GM10847 (cell line): ENCODE results near the gene QRICH2.

Source experiments
- POLR2A ChIP-seq: IDR thresholded peaks from 2 replicates; pipeline ENCODE4 v1.6.1; 2011; ENCODE audit not compliant: insufficient read length; ENCODE audit errors: extremely low read depth

QRICH2 gene

DNA sequence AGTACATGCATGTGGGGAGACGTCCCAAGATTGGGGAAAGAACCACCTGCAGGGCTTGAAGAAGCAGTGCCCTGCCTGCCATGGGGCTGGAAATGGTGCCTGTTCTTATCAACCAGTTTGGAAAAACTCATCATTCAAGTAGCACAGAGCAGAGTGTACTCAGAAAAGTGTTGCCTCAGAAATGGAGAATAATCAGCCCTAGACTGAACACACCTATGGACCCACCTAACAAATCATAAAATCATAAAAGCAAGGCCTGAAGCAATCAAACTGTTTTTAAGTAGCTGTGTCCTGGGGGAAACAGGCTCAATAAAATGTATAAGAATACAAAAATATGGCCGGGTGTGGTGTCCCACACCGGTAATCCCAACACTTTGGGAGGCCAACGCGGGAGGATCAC is 11.2 kb downstream of the QRICH2 start:
- no peak for TF ChIP-seq POLR2A

GRCh38 chr17:76296186-76296585 is 11.9 kb downstream of the QRICH2 start:
- no peak for TF ChIP-seq POLR2A

DNA sequence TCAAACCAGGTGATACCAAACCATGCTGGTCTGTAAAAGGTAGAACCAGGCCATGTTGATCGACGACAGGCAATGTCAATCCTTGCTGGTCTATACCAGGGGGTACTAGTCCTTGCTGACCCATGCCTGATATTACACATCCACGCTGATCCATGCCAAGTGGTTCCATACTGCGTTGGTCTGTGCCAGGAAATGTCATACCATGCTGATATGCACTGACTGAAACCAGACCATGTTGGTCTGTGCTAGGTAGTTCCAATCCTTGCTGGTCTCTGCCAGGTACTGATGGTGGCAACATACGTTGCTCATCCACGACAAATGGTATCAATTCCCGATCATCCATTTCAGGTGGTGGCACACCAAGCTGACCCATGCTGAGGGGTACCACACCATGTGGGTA is 15.0 kb downstream of the QRICH2 start:
- no peak for TF ChIP-seq POLR2A

DNA sequence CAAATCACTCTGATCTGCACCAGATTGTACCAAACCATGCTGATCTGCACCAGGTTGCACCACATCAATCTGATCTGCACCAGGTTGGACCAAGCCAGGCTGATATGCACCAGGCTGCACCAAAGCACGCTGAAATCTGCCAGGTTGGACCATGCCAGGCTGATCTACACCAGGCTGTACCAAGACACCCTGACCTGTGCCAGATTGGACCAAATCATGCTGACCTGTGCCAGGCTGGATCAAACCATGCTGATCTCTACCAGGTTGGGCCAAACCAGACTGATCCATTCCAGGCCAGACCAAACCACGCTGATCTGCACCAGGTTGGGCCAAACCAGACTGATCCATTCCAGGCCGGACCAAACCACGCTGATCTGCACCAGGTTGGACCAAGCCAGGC is 15.5 kb downstream of the QRICH2 start:
- no peak for TF ChIP-seq POLR2A

DNA sequence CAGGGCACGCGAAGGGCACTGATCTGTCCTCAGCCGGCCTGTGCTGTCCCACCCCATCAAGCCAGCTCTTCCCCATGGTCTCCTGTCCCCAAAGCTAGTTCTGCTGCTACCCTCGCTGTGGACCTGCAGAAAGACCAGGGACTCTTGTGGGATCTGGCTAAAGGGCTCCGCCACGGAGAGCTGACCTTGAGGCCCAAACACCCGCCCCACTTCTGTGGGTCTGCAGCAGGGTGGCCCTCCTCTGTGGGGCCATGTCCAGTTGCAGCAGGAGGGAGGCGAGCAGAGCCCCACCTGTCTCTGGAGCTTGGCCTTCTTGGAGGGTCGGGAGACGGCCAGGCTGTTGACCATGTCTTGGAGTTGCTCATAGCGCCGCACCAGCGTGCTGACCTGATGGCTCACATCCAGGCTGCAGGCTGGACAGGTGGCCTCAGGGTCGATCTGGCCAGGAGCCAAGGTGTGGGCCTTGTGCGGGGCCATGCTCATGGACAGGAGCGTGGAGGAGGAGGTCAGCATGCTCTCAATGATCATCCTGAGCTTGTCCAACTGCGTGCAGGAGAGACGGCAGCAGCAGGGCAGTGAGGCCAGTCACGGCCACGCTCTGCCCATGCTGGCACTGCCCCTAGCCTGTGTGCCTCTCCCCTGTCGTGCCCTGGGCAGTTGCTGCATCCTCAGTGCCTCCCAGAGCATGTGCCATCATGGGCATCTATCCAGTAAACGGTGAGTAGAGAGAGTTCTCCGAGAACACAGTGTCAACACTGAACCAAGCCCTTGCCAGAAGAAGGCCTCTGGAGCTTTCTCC is 26.3 kb downstream of the QRICH2 start:
- no peak for TF ChIP-seq POLR2A

- no peak for TF ChIP-seq POLR2A
Observed at GRCh38 chr17:76280650-76281049, 27.4 kb downstream of the QRICH2 start.

DNA sequence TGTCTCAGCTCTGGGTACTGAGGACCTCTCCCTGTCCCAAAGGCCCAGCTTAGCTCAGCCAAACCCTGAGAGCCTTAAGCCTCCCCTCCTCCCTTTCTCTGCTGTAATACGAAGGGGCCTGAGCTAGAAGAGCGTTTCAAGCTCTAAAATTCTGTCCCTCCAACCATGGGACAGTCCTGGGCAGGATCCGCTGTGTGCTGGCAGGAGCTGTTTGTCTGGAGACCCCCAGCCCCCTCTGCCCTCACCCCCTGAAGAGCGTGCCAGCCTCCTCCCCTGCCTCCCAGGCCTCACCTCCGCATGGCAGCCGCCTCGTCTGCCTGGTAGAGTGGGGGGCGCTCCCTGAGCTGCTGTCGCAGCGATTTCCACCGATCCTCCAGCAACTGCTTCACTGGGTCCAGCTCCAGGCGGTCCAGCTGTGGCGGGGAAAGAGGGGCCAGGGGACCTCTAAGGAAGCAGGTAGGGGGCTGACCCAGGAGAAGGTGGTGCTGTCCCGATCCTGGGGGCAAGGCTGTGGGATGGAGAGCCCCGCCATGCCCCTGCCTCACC is 28.3 kb downstream of the QRICH2 start:
- TF ChIP-seq POLR2A: no peak

DNA sequence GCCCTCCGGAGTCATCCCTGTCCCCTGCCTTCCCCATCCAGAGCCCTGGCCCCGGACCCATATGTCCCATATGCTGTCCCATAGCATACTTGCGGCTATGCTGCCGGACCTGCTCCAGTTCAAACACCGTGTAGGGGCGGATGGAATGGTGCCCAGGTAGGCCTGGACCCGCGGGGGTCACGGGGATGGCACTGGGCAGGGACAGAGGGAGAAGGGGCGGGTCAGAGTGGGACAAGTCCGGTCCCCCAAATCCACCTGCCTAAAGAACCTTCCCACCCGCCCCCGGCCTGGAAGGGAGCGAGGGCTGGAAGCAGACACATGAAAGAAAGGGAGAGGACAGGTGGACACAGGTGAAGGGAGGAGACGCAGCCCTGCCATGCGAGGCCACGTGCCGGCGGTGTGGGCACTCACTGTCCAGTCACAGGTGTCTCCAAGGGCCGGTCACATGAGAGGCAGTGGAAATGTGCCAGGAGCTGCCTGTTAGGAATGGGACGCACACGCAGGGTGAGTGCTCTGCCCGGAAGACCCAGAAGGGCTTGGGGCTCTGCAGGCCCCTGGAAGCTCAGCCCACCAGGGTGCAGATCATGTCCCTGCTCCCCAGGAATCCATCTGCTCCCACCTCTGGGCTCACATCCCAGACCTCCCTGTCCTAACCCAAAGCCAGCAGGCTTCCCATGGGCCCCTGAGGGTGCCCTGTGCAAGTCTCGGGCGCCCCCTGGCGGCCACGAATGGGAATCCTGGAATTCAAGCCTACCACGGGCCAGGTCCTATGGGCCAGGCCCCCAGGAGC is 28.9 kb downstream of the QRICH2 start:
- TF ChIP-seq POLR2A: no peak

GRCh38 chr17:76278268-76278908 is 29.7 kb downstream of the QRICH2 start:
- no peak for TF ChIP-seq POLR2A

- no peak for TF ChIP-seq POLR2A
Observed at GRCh38 chr17:76277300-76278267, 30.5 kb downstream of the QRICH2 start.

DNA sequence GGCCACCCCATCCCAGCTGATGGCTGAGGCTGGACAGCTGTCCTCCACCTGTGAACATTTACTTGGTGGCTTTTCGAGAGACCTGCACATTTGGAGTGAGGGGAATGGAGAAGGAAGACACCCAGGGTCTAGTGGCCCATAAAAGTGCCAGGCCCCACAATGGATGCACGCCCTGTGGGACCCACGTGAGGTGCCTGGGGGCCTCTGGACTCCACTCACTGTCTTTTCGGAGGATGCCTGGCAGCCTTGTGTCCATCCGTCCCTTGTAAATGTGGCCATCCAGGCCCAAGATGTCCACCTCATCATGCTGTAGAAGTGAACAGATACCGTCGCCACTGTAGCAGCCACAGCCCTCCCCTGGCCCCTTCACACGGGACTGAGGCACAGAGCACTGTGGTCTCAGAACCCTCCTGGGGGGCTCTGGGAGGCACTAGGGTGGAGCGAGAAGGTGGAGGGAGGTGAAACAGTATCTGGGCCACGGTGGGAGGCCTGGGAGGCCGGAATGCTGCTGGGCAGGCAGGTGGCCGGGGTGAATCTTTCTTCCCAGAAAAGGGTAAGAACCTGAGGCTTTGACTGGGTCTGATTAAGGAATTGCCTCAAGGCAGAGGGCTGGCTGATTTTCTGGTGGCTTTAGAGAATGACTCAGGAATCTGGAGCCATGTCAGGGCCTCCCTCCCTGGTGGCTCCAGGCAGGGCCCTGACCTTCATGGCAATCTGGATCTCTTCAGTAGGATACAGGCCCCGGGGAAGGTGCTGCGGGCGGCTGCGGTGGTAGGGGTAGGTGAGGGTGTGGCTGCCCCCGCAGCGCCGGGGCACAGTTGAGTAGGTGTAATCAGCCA is 31.4 kb downstream of the QRICH2 start:
- no peak for TF ChIP-seq POLR2A

GRCh38 chr17:76276069-76276431 is 32.0 kb downstream of the QRICH2 start:
- TF ChIP-seq POLR2A: no peak

GRCh38 chr17:76275382-76276068 is 32.6 kb downstream of the QRICH2 start:
- no peak for TF ChIP-seq POLR2A
